Spleen (tissue), 11 donors: ENCODE data around the gene SECTM1. TPM values are rescaled to one million over a fixed set of nuclear protein-coding genes. Genes with fewer than 3 reads are reported as not detected.

Experiments
- DNase-seq: peaks from one replicate; pipeline ENCODE4 v3.0.0-alpha.2; 2020
- H3K27ac ChIP-seq, 8 donors: fragments of 200-600 bp; sonication (generic) in 7 of 8; 1 replicate in 4 of 8; 2 replicates in 4 of 8; pipeline versions ENCODE4 v1.5.0 to v1.8.0; 2016 to 2021; ENCODE audit warnings: inconsistent platforms in 4 of 8, mild to moderate bottlenecking in 4 of 8, moderate library complexity in 1 of 8
- H3K27me3 ChIP-seq, 7 donors: fragments of 200-600 bp; sonication (generic) in 6 of 7; replicated peaks in 1 of 7; 1 replicate in 4 of 7; 2 replicates in 3 of 7; pipeline versions ENCODE4 v1.5.0 to v1.8.0; 2016 to 2021; ENCODE audit warnings: inconsistent platforms in 3 of 7, mild to moderate bottlenecking in 1 of 7
- H3K36me3 ChIP-seq, 6 donors: fragments of 200-600 bp; sonication (generic) in 5 of 6; 1 replicate in 4 of 6; 2 replicates in 2 of 6; pipeline versions ENCODE4 v1.5.0 to v1.8.0; 2016 to 2021; ENCODE audit warnings: inconsistent platforms in 2 of 6
- H3K4me1 ChIP-seq, 6 donors: fragments of 200-600 bp; sonication (generic) in 5 of 6; 1 replicate in 3 of 6; 2 replicates in 3 of 6; pipeline versions ENCODE4 v1.5.0 to v1.8.0; 2016 to 2021; ENCODE audit warnings: inconsistent platforms in 3 of 6
- H3K4me3 ChIP-seq, 8 donors: fragments of 200-600 bp; sonication (generic) in 7 of 8; 1 replicate in 4 of 8; 2 replicates in 4 of 8; pipeline versions ENCODE4 v1.5.0 to v1.8.0; 2016 to 2021; ENCODE audit warnings: inconsistent platforms in 4 of 8, mild to moderate bottlenecking in 4 of 8, moderate library complexity in 2 of 8
- H3K9me3 ChIP-seq, 8 donors: fragments of 200-600 bp; sonication (generic) in 7 of 8; 1 replicate in 4 of 8; 2 replicates in 4 of 8; pipeline versions ENCODE4 v1.5.0 to v1.8.0; 2016 to 2021; ENCODE audit warnings: inconsistent platforms in 4 of 8
- POLR2A ChIP-seq, 3 donors: fragments of 450-650 bp; IDR thresholded peaks; one replicate each; pipeline ENCODE4 v1.5.1; 2017; ENCODE audit warnings: antibody characterized with exemption in 3 of 3, mild to moderate bottlenecking in 1 of 3
- POLR2AphosphoS5 ChIP-seq, 3 donors: sonication (generic); formaldehyde crosslinking; IDR thresholded peaks; one replicate each; pipeline ENCODE4 v1.5.1; 2017; ENCODE audit warnings: antibody characterized with exemption in 3 of 3
- WGBS, 5 donors: extraction: QIAGEN DNeasy Blood & Tissue Kit in 3 of 5; methylation state at CpG; one replicate each; pipeline versions ENCODE4 v1.1.5 to v1.1.7; 2013 to 2018; 5-methylcytosine and 5-hydroxymethylcytosine counted together
- intact Hi-C: fragments of 100-400 bp; cut with DNase I; formaldehyde crosslinking; loops from one replicate; pipeline ENCODE4 v1.15.0; 2023; ENCODE audit warnings: low total_unique reads
- polyA plus RNA-seq, 3 donors: library from polyadenylated mRNA; stranded (reverse); fragments of 200-250 nt; gene quantifications; one replicate each; pipeline ENCODE4 v1.2.1, GENCODE V29; 2013
- total RNA-seq, 7 donors: library from RNA; depleted of rRNA in 3 of 7; stranded (reverse); fragments of >200 nt in 3 of 7; fragmentation: NEBNext Ultra II Directional in 4 of 7; extraction: Animal tissue kit (Norgen Biotek cat#: 25700) in 4 of 7; gene quantifications; one replicate each; pipeline versions ENCODE4 v1.1.0 to v1.2.1, GENCODE V29; 2016 to 2021
- TF ChIP-seq, protein P1 (sequence below), 11 experiments: fragments of 200-600 bp in 7 of 11; fragments of 450-650 bp in 4 of 11; sonication (generic) in 4 of 11; IDR thresholded peaks in 8 of 11; conservative IDR thresholded peaks in 3 of 11; 1 replicate in 7 of 11; 2 replicates in 4 of 11; pipeline versions ENCODE4 v1.4.0 to v1.8.0; 2016 to 2021; ENCODE audit warnings: antibody characterized with exemption in 11 of 11, inconsistent platforms in 4 of 11, mild to moderate bottlenecking in 1 of 11
- donor health status: healthy with polysubstance abuse.
- donor health status: DM: no; HTN: no; CAD: no; lungs with moderate emphysema.
- donor health status: DM: no; HTN: no; CAD: no.
- donor health status: Bipolar disorder and iron deficiency.
- donor health status: healthy.
- donor health status: DM: no; HTN: no; CAD: no.
- donor health status: DM: yes; HTN: yes; CAD: no.

The SECTM1 gene
- total and polyA plus RNA-seq, 10 donors = 6.0 to 141 (median 60.4) TPM

GRCh38 chr17:82285141-82285540 lies 48.4 kb downstream of the SECTM1 start:
- no peaks in the 10 kb centered on the region for H3K36me3 ChIP-seq
- WGBS, 5 donors = 66 to 81% (median 72%) methylated on average over 8 of the region's 8 CpGs
- no peak overlapping the region for H3K4me3 ChIP-seq
- no peak for DNase-seq
- intact Hi-C loops = no loop called here
- peak overlapping the region in 4 of 8 donors; percentile 15 to 66 (median 58) for H3K27ac ChIP-seq
- no peaks in the 10 kb centered on the region for H3K27me3 ChIP-seq
- H3K9me3 ChIP-seq = no peaks in the 10 kb centered on the region
- peaks cover 0 to 55% (median 27%) of the 10 kb centered on the region in 6 donors for H3K4me1 ChIP-seq
- no peak for TF ChIP-seq POLR2A (IDR thresholded peaks at IDR 0.05)
- TF ChIP-seq, protein P1, sequence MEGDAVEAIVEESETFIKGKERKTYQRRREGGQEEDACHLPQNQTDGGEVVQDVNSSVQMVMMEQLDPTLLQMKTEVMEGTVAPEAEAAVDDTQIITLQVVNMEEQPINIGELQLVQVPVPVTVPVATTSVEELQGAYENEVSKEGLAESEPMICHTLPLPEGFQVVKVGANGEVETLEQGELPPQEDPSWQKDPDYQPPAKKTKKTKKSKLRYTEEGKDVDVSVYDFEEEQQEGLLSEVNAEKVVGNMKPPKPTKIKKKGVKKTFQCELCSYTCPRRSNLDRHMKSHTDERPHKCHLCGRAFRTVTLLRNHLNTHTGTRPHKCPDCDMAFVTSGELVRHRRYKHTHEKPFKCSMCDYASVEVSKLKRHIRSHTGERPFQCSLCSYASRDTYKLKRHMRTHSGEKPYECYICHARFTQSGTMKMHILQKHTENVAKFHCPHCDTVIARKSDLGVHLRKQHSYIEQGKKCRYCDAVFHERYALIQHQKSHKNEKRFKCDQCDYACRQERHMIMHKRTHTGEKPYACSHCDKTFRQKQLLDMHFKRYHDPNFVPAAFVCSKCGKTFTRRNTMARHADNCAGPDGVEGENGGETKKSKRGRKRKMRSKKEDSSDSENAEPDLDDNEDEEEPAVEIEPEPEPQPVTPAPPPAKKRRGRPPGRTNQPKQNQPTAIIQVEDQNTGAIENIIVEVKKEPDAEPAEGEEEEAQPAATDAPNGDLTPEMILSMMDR (IDR thresholded peaks at IDR 0.05 in 8 of 11, conservative IDR thresholded peaks at IDR 0.05 in 3 of 11) = no peak
- no peak for TF ChIP-seq POLR2AphosphoS5 (IDR thresholded peaks at IDR 0.05)

DNA sequence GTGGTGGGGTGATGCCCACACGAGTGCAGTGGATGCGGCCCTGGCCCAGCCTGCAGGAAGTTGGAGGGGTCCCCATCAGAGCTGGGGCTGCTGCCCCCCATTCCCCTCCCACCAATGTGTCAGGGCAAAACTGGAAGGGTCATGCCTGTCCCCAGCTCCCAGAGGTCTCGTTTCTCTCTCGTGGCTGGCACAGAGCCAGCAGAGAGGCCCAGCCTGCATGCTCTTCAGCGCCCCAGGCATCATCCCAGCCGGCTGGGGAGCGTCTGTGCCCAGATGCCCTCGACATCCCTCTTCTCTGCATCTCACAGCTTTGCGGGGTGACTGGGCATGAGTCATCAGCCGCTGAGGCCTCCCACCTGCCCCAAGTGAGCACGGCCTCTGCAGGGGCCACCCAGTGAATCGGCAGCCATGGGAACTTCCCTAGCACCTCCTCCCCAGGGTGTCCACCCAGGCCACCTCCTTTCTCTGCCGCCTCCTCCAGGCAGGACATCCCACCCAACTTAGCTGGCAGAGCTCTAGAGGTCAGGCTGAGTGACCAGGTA lies 50.3 kb downstream of the SECTM1 start:
- Histone ChIP-seq H3K36me3 (no peaks in the 10 kb centered on the region), H3K27ac (peak overlapping the region in 2 of 8 donors; percentile 63 to 66), H3K4me3 (no peak overlapping the region), H3K27me3 (no peaks in the 10 kb centered on the region), H3K9me3 (no peaks in the 10 kb centered on the region), H3K4me1 (peaks cover 0 to 63% (median 27%) of the 10 kb centered on the region in 6 donors)
- DNase-seq = no peak
- peak in 1 of 3 donors; percentile 48 for TF ChIP-seq POLR2AphosphoS5 (IDR thresholded peaks at IDR 0.05)
- TF ChIP-seq, protein P1 (IDR thresholded peaks at IDR 0.05 in 8 of 11, conservative IDR thresholded peaks at IDR 0.05 in 3 of 11) = no peak
- 35 to 52% (median 42%) methylated on average over 11 to 13 of the region's 13 CpGs for WGBS, 5 donors
- intact Hi-C loops = no loop called here

GRCh38 chr17:82282239-82283207 lies 51.0 kb downstream of the SECTM1 start:
- TF ChIP-seq POLR2AphosphoS5 (IDR thresholded peaks at IDR 0.05) (no peak), POLR2A (IDR thresholded peaks at IDR 0.05) (no peak)
- TF ChIP-seq, protein P1 (IDR thresholded peaks at IDR 0.05 in 8 of 11, conservative IDR thresholded peaks at IDR 0.05 in 3 of 11) = no peak
- no peaks in the 10 kb centered on the region for H3K9me3 ChIP-seq
- DNase-seq = peak; percentile 73
- no peaks in the 10 kb centered on the region for H3K27me3 ChIP-seq
- peak overlapping the region in 2 of 8 donors; percentile 63 to 66 for H3K27ac ChIP-seq
- intact Hi-C loops = no loop called here
- H3K36me3 ChIP-seq = no peaks in the 10 kb centered on the region
- WGBS, 5 donors = 89 to 96% (median 91%) methylated on average over 19 to 25 of the region's 25 CpGs
- peaks cover 0 to 60% (median 23%) of the 10 kb centered on the region in 6 donors for H3K4me1 ChIP-seq
- H3K4me3 ChIP-seq = no peak overlapping the region
